Heart left ventricle (tissue), 13 donors: ENCODE data around the gene ZGLP1.

ENCODE experiments used
- CTCF ChIP-seq, 12 donors: fragments of 200-600 bp; sonication (generic) in 4 of 12; IDR thresholded peaks; one replicate each; pipeline versions ENCODE4 v1.5.0 to v1.8.0; 2018 to 2022; ENCODE audit warnings: antibody characterized with exemption in 12 of 12, mild to moderate bottlenecking in 5 of 12
- POLR2A ChIP-seq, 2 donors: fragments of 450-650 bp; IDR thresholded peaks; one replicate each; pipeline ENCODE4 v1.6.1; 2017; ENCODE audit warnings: antibody characterized with exemption in 2 of 2, mild to moderate bottlenecking in 2 of 2, moderate library complexity in 2 of 2
- donor health status: ischemic (EF 13 %, LVEDD 7.1; RV severe dilation, severe dysfunction).
- donor health status: DM: no; HTN: yes; CAD: no.
- donor health status: DM: no; HTN: no; CAD: no.
- donor health status: ischemic (EF 25% LVEDD 6.9; RV normal size, moderate dysfunction).
- donor health status: ischemic (EF 25% LVEDD 5.7; RV mildly dilated, moderate dysfunction).
- donor health status: ischemic (EF 35%, LVEDD 5.7; RV mildly dilated, moderate dysfunction).
- donor health status: nonischemic (EF 11% LVEDD 7.7; RV severe dilation, severe dysfunction).
- donor health status: DM: yes; HTN: yes; CAD: no.
- donor health status: PGD.
- donor health status: ischemic (EF 29% LVEDD 5.4; RV normal size, mild dysfunction).
- donor health status: nonischemic (EF 23%, LVEDD 6.1; RV moderate dilation, normal function).

GRCh38 chr19:10333758-10334587 lies 24.4 kb upstream of the ZGLP1 start:
- TF ChIP-seq CTCF (IDR thresholded peaks at IDR 0.05) (no peak), POLR2A (IDR thresholded peaks at IDR 0.05) (no peak)
